A673 (cell line): ENCODE measurements around the gene IL21R. TPM values are rescaled to one million over a fixed set of nuclear protein-coding genes. Genes with fewer than 3 reads are reported as not detected.

ENCODE experiments used
- BruUV-seq: library from RNA; stranded (reverse); fragments of 400-500 nt; replicated peaks from 2 replicates; lab custom pipeline; 2021; lab: Mats Ljungman, UMichigan
- CTCF ChIA-PET: fragments of 300-600 bp; sonication (Branson Sonifier 250); formaldehyde crosslinking; loops from one replicate; lab custom pipeline; 2022; ENCODE audit warnings: antibody characterized with exemption; lab: Charles Lee
- POLR2A ChIA-PET: fragments of 300-600 bp; sonication (Branson Sonifier 250); formaldehyde crosslinking; loops from one replicate; lab custom pipeline; 2022; ENCODE audit warnings: antibody characterized with exemption; ENCODE audit not compliant: low non-redundant PET; lab: Charles Lee
- DNase-seq: peaks from one replicate; pipeline ENCODE4 v3.0.0-alpha.2; 2015; ENCODE audit warnings: low spot score
- H3K27ac ChIP-seq: fragments of 200-600 bp; sonication (generic); 2 replicates; pipeline ENCODE4 v1.5.1; 2016; ENCODE audit warnings: mixed run types, low read depth, mild to moderate bottlenecking, mixed read lengths, antibody characterized with exemption, low read length; ENCODE audit not compliant: poor library complexity, severe bottlenecking
- H3K27me3 ChIP-seq: fragments of 200-600 bp; sonication (generic); replicated peaks from 2 replicates; pipeline ENCODE4 v1.6.1; 2017; ENCODE audit warnings: mixed run types, low read depth, mild to moderate bottlenecking, mixed read lengths, antibody characterized with exemption, low read length; ENCODE audit not compliant: insufficient read depth, poor library complexity
- H3K36me3 ChIP-seq: fragments of 200-600 bp; sonication (generic); 2 replicates; pipeline ENCODE4 v1.6.1; 2016; ENCODE audit warnings: mixed run types, mild to moderate bottlenecking, mixed read lengths, antibody characterized with exemption, low read length; ENCODE audit not compliant: insufficient read depth, poor library complexity, severe bottlenecking
- H3K4me1 ChIP-seq: fragments of 200-600 bp; sonication (generic); 2 replicates; pipeline ENCODE4 v1.6.1; 2017; ENCODE audit warnings: mixed run types, mild to moderate bottlenecking, mixed read lengths, antibody characterized with exemption, low read length; ENCODE audit not compliant: insufficient read depth, poor library complexity, severe bottlenecking
- H3K4me3 ChIP-seq: fragments of 200-600 bp; sonication (generic); 2 replicates; pipeline ENCODE4 v1.5.1; 2016; ENCODE audit warnings: low read depth, mixed run types, mild to moderate bottlenecking, mixed read lengths, low read length; ENCODE audit not compliant: poor library complexity, severe bottlenecking
- H3K9me3 ChIP-seq: fragments of 200-600 bp; sonication (generic); 2 replicates; pipeline ENCODE4 v1.6.1; 2016; ENCODE audit warnings: mixed run types, low read depth, mild to moderate bottlenecking, mixed read lengths, antibody characterized with exemption, low read length; ENCODE audit not compliant: poor library complexity, severe bottlenecking
- CTCF ChIP-seq: fragments of 300-800, 200-600 bp; sonication (generic); conservative IDR thresholded peaks from 2 replicates; pipeline ENCODE4 v1.5.1; 2017; ENCODE audit warnings: low read depth, mild to moderate bottlenecking, antibody characterized with exemption, low read length, moderate library complexity, mixed read lengths
- EZH2 ChIP-seq: fragments of 200-600 bp; sonication (generic); IDR thresholded peaks from 2 replicates; pipeline ENCODE4 v1.6.1; 2017; ENCODE audit warnings: borderline replicate concordance, low read depth, mild to moderate bottlenecking, mixed read lengths, antibody characterized with exemption, low read length; ENCODE audit not compliant: poor library complexity, severe bottlenecking
- intact Hi-C: fragments of 100-400 bp; cut with micrococcal nuclease; formaldehyde crosslinking; loops from one replicate; pipeline ENCODE4 v1.10.0; 2022; ENCODE audit not compliant: unreplicated experiment
- total RNA-seq: library from RNA; stranded (reverse); gene quantifications from 2 replicates; pipeline ENCODE4 v1.2.3, GENCODE V29; 2021

The IL21R gene
- total RNA-seq, 1 experiment from 2014 or later: 0.19 TPM

- H3K9me3 ChIP-seq: no peaks in the 10 kb centered on the region
- no peaks in the 10 kb centered on the region for H3K27me3 ChIP-seq
- no peaks in the 10 kb centered on the region for H3K4me1 ChIP-seq
- no peak for DNase-seq
- TF ChIP-seq EZH2: no peak
- no peak for TF ChIP-seq CTCF
- H3K27ac ChIP-seq: no peak overlapping the region
- intact Hi-C loops: no loop called here
- no peak overlapping the region for H3K4me3 ChIP-seq
- ChIA-PET CTCF (no interaction called here), POLR2A (no interaction called here)
- no peaks in the 10 kb centered on the region for H3K36me3 ChIP-seq
- no TSS peak for BruUV-seq
Observed at GRCh38 chr16:27385398-27385797, 16.6 kb upstream of the IL21R start.

- Histone ChIP-seq H3K9me3 (no peaks in the 10 kb centered on the region), H3K27me3 (no peaks in the 10 kb centered on the region), H3K4me3 (no peak overlapping the region), H3K36me3 (no peaks in the 10 kb centered on the region), H3K4me1 (no peaks in the 10 kb centered on the region), H3K27ac (no peak overlapping the region)
- intact Hi-C loops: no loop called here
- BruUV-seq: no TSS peak
- ChIA-PET POLR2A (no interaction called here), CTCF (no interaction called here)
- TF ChIP-seq CTCF (no peak), EZH2 (no peak)
- DNase-seq: no peak
Observed at GRCh38 chr16:27386674-27387073, 15.3 kb upstream of the IL21R start.

- Histone ChIP-seq H3K4me1 (no peaks in the 10 kb centered on the region), H3K36me3 (no peaks in the 10 kb centered on the region), H3K27me3 (no peaks in the 10 kb centered on the region), H3K9me3 (no peaks in the 10 kb centered on the region), H3K27ac (no peak overlapping the region), H3K4me3 (no peak overlapping the region)
- DNase-seq: no peak
- intact Hi-C loops: no loop called here
- CTCF ChIA-PET: no interaction called here
- no TSS peak for BruUV-seq
- POLR2A ChIA-PET: no interaction called here
- no peak for TF ChIP-seq EZH2
- no peak for TF ChIP-seq CTCF
Observed at GRCh38 chr16:27387724-27388123, 14.2 kb upstream of the IL21R start.
